Osteocyte (in vitro differentiated cells): ENCODE data around the gene SCLY. TPM values are rescaled to one million over a fixed set of nuclear protein-coding genes. Genes with fewer than 3 reads are reported as not detected.

Source experiments
- DNase-seq: peaks from one replicate; pipeline ENCODE4 v3.0.0; 2021; ENCODE audit warnings: mixed read lengths; ENCODE audit not compliant: unreplicated experiment; ENCODE audit errors: extremely low spot score
- H3K27ac Mint-ChIP-seq: one replicate; pipeline ENCODE4 v1.8.0; 2021; ENCODE audit warnings: mild to moderate bottlenecking, mixed read lengths; ENCODE audit not compliant: unreplicated experiment
- H3K27me3 Mint-ChIP-seq: one replicate; pipeline ENCODE4 v1.8.0; 2021; ENCODE audit warnings: mixed read lengths; ENCODE audit not compliant: unreplicated experiment
- H3K36me3 Mint-ChIP-seq: one replicate; pipeline ENCODE4 v1.8.0; 2021; ENCODE audit warnings: mixed read lengths; ENCODE audit not compliant: unreplicated experiment
- H3K4me1 Mint-ChIP-seq: one replicate; pipeline ENCODE4 v1.8.0; 2021; ENCODE audit warnings: mixed read lengths; ENCODE audit not compliant: unreplicated experiment
- H3K4me3 Mint-ChIP-seq: one replicate; pipeline ENCODE4 v1.8.0; 2021; ENCODE audit warnings: mild to moderate bottlenecking, moderate library complexity, mixed read lengths; ENCODE audit not compliant: unreplicated experiment
- H3K9me3 Mint-ChIP-seq: one replicate; pipeline ENCODE4 v1.8.0; 2021; ENCODE audit warnings: mixed read lengths; ENCODE audit not compliant: unreplicated experiment
- total RNA-seq: library from RNA; stranded (reverse); gene quantifications from 2 replicates; pipeline ENCODE4 v1.2.1, GENCODE V29; 2021
- TF ChIP-seq, protein P1 (sequence below): fragments of 200-600 bp; sonication (generic); IDR thresholded peaks from 2 replicates; pipeline ENCODE4 v1.5.0; 2021; ENCODE audit warnings: antibody characterized with exemption, mild to moderate bottlenecking, moderate library complexity

The SCLY gene
- total RNA-seq, 1 donor from 2014 or later = 22.1 TPM

DNA sequence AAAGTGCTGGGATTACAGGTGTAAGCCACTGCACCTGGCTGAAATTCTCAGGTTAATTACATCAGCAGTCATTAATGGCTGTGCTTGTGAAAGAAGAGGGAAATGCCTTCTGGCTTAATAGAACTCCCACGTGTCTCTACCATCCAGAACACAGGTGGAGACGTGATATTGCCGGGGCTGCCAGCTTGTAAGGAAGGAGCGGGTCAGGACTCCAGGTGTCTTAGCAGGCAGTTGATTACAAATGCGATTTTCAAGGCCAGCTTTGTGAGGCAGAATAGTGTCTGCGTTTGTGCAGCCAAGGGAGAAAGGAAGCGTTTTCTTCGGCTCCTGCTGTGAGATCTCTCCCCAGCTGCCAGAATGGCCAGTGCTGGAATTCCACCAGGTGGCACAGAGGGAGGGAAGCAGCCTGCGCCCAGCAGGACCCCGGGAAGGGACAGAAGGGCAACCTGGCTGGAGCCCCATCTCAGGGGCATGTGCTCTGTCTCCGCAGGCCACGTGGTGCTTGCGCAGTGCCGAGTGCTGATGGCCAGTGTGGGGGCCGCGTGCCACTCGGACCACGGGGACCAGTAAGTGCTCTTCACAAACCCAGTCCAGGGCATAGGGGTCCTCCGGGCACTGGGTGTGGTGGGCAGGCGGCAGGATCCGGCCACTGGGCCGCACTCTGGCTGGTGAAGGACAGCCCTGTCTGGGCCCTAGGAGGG lies 35.7 kb downstream of the SCLY start:
- DNase-seq = peak; percentile 84
- Mint-ChIP-seq H3K27me3 (no peaks in the 10 kb centered on the region), H3K9me3 (no peaks in the 10 kb centered on the region), H3K27ac (no peak overlapping the region), H3K4me1 (peaks cover 6% of the 10 kb centered on the region), H3K4me3 (no peak overlapping the region), H3K36me3 (peaks cover 3% of the 10 kb centered on the region)
- TF ChIP-seq, protein P1, sequence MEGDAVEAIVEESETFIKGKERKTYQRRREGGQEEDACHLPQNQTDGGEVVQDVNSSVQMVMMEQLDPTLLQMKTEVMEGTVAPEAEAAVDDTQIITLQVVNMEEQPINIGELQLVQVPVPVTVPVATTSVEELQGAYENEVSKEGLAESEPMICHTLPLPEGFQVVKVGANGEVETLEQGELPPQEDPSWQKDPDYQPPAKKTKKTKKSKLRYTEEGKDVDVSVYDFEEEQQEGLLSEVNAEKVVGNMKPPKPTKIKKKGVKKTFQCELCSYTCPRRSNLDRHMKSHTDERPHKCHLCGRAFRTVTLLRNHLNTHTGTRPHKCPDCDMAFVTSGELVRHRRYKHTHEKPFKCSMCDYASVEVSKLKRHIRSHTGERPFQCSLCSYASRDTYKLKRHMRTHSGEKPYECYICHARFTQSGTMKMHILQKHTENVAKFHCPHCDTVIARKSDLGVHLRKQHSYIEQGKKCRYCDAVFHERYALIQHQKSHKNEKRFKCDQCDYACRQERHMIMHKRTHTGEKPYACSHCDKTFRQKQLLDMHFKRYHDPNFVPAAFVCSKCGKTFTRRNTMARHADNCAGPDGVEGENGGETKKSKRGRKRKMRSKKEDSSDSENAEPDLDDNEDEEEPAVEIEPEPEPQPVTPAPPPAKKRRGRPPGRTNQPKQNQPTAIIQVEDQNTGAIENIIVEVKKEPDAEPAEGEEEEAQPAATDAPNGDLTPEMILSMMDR = no peak

GRCh38 chr2:238097201-238097987 lies 36.6 kb downstream of the SCLY start:
- no peaks in the 10 kb centered on the region for H3K27me3 Mint-ChIP-seq
- no peak overlapping the region for H3K27ac Mint-ChIP-seq
- peak; percentile 81 for DNase-seq
- TF ChIP-seq, protein P1 = no peak
- H3K9me3 Mint-ChIP-seq = no peaks in the 10 kb centered on the region
- peaks cover 6% of the 10 kb centered on the region for H3K4me1 Mint-ChIP-seq
- no peak overlapping the region for H3K4me3 Mint-ChIP-seq
- H3K36me3 Mint-ChIP-seq = peaks cover 3% of the 10 kb centered on the region

- peak; percentile 76 for DNase-seq
- H3K27ac Mint-ChIP-seq = no peak overlapping the region
- TF ChIP-seq, protein P1 = no peak
- no peaks in the 10 kb centered on the region for H3K9me3 Mint-ChIP-seq
- H3K36me3 Mint-ChIP-seq = no peaks in the 10 kb centered on the region
- H3K4me3 Mint-ChIP-seq = no peak overlapping the region
- H3K4me1 Mint-ChIP-seq = peaks cover 6% of the 10 kb centered on the region
- no peaks in the 10 kb centered on the region for H3K27me3 Mint-ChIP-seq
Measured at GRCh38 chr2:238097988-238098871, 37.4 kb downstream of the SCLY start.

- Mint-ChIP-seq H3K36me3 (no peaks in the 10 kb centered on the region), H3K4me1 (peaks cover 6% of the 10 kb centered on the region), H3K27me3 (no peaks in the 10 kb centered on the region), H3K27ac (no peak overlapping the region), H3K9me3 (no peaks in the 10 kb centered on the region), H3K4me3 (no peak overlapping the region)
- TF ChIP-seq, protein P1 = no peak
- peak; percentile 77 for DNase-seq
Measured at GRCh38 chr2:238098901-238099713, 38.3 kb downstream of the SCLY start.
